Left ventricle myocardium inferior (tissue), 1 donor: Measurements from ENCODE around the gene ANKS1B. TPM values are rescaled to one million over a fixed set of nuclear protein-coding genes. Genes with fewer than 3 reads are reported as not detected.

Experiments used
- DNase-seq: peaks from one replicate; pipeline ENCODE4 v3.0.0-alpha.2; 2020
- H3K27ac ChIP-seq: fragments of 200-600 bp; replicated peaks from 2 replicates; pipeline ENCODE4 v1.8.0; 2021
- H3K27me3 ChIP-seq: fragments of 200-600 bp; 2 replicates; pipeline ENCODE4 v1.8.0; 2021; ENCODE audit warnings: low read depth
- H3K36me3 ChIP-seq: fragments of 200-600 bp; 2 replicates; pipeline ENCODE4 v1.8.0; 2021
- H3K4me1 ChIP-seq: fragments of 200-600 bp; 2 replicates; pipeline ENCODE4 v1.8.0; 2021
- H3K4me3 ChIP-seq: fragments of 200-600 bp; 2 replicates; pipeline ENCODE4 v1.8.0; 2021; ENCODE audit warnings: mild to moderate bottlenecking, moderate library complexity
- H3K9me3 ChIP-seq: fragments of 200-600 bp; replicated peaks from 2 replicates; pipeline ENCODE4 v1.8.0; 2021
- CTCF ChIP-seq: fragments of 200-600 bp; IDR thresholded peaks from 2 replicates; pipeline ENCODE4 v1.8.0; 2021; ENCODE audit warnings: antibody characterized with exemption, mild to moderate bottlenecking, borderline replicate concordance
- intact Hi-C: fragments of 100-400 bp; cut with micrococcal nuclease; formaldehyde crosslinking; loops from one replicate; pipeline ENCODE4 v1.11.0; 2022
- total RNA-seq: library from RNA; stranded (reverse); fragmentation: NEBNext Ultra II Directional; extraction: Animal tissue kit (Norgen Biotek cat#: 25700); gene quantifications from one replicate; pipeline ENCODE4 v1.2.1, GENCODE V29; 2021
- donor health status: DM: no; HTN: yes; CAD: no; lungs with severe emphysema.

Gene ANKS1B
- total RNA-seq, 1 donor from 2014 or later = 1.6 TPM

- peak overlapping the region; percentile 72 for H3K27ac ChIP-seq
- no peaks in the 10 kb centered on the region for H3K4me1 ChIP-seq
- no peak for DNase-seq
- H3K9me3 ChIP-seq = no peaks in the 10 kb centered on the region
- H3K27me3 ChIP-seq = no peaks in the 10 kb centered on the region
- peak overlapping the region; percentile 45 for H3K4me3 ChIP-seq
- H3K36me3 ChIP-seq = no peaks in the 10 kb centered on the region
- intact Hi-C loops = no loop called here
- no peak for TF ChIP-seq CTCF
Measured at GRCh38 chr12:99130808-99131553, 853.8 kb downstream of the ANKS1B start.

- Histone ChIP-seq H3K27me3 (no peaks in the 10 kb centered on the region), H3K27ac (no peak overlapping the region), H3K4me1 (no peaks in the 10 kb centered on the region), H3K9me3 (no peaks in the 10 kb centered on the region), H3K4me3 (no peak overlapping the region), H3K36me3 (no peaks in the 10 kb centered on the region)
- DNase-seq = no peak
- no peak for TF ChIP-seq CTCF
- intact Hi-C loops = no loop called here
Measured at GRCh38 chr12:99128246-99128802, 856.4 kb downstream of the ANKS1B start.

DNA sequence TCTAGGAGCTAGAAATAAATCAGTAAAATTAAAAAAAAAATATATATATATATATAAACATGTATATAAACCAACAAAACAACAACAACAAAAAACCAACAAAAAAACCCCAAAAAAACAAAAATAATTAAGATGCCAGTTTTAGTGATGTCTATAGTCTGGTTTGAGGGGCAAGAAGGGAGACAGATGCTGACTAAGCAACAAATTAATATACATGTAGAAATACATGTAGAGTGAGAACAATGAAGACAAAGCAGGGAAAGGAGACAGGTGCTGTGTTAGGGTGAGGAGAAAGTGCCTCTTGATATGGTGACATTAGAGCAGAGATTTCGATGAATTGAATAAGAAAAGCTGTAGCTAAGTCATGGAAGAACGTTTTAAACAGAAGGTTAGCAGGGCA, 861.8 kb downstream of the ANKS1B start:
- no peak overlapping the region for H3K27ac ChIP-seq
- no peaks in the 10 kb centered on the region for H3K36me3 ChIP-seq
- no peak for TF ChIP-seq CTCF
- H3K27me3 ChIP-seq = no peaks in the 10 kb centered on the region
- DNase-seq = no peak
- no peak overlapping the region for H3K4me3 ChIP-seq
- no peaks in the 10 kb centered on the region for H3K4me1 ChIP-seq
- no peaks in the 10 kb centered on the region for H3K9me3 ChIP-seq
- intact Hi-C loops = no loop called here

- Histone ChIP-seq H3K4me3 (no peak overlapping the region), H3K27ac (no peak overlapping the region), H3K36me3 (no peaks in the 10 kb centered on the region), H3K9me3 (no peaks in the 10 kb centered on the region), H3K4me1 (no peaks in the 10 kb centered on the region), H3K27me3 (no peaks in the 10 kb centered on the region)
- TF ChIP-seq CTCF = no peak
- no peak for DNase-seq
- intact Hi-C loops = no loop called here
Measured at GRCh38 chr12:99122496-99122895, 862.2 kb downstream of the ANKS1B start.

- intact Hi-C loops = no loop called here
- H3K9me3 ChIP-seq = peaks cover 5% of the 10 kb centered on the region
- no peak for DNase-seq
- no peaks in the 10 kb centered on the region for H3K36me3 ChIP-seq
- H3K27me3 ChIP-seq = no peaks in the 10 kb centered on the region
- no peaks in the 10 kb centered on the region for H3K4me1 ChIP-seq
- no peak overlapping the region for H3K27ac ChIP-seq
- no peak for TF ChIP-seq CTCF
- H3K4me3 ChIP-seq = no peak overlapping the region
Measured at GRCh38 chr12:99121546-99121945, 863.2 kb downstream of the ANKS1B start.
